ENCODE measurements around the gene ICAM3.

ICAM3 gene

GRCh38 chr19:10353793-10354391, 14.5 kb upstream of the ICAM3 start:
- Histone ChIP-seq H3K36me3 (ENCODE audit: insufficient read depth, low read length) (peaks cover 73% of the 10 kb centered on the region), H3K9ac (ENCODE audit: low read length) (no peak overlapping the region), H3K79me2 (ENCODE audit: insufficient read depth, low read length) (no peaks in the 10 kb centered on the region), H3K9me3 (ENCODE audit: low read length) (no peaks in the 10 kb centered on the region), H3K27me3 (ENCODE audit: insufficient read depth, low read length) (no peaks in the 10 kb centered on the region), H3K4me1 (ENCODE audit: insufficient read depth, low read length, severe bottlenecking) (no peaks in the 10 kb centered on the region), H3K4me2 (ENCODE audit: low read length) (no peak overlapping the region), H2AFZ (ENCODE audit: low read length) (no peak overlapping the region), H3K4me3 (ENCODE audit: low read depth, low read length, poor library complexity, severe bottlenecking) (no peak overlapping the region), H3K27ac (ENCODE audit: low read depth, low read length, poor library complexity, severe bottlenecking) (no peak overlapping the region), H4K20me1 (ENCODE audit: insufficient read depth, low read length) (no peaks in the 10 kb centered on the region), H3F3A (ENCODE audit: insufficient read depth, low read length) (no peaks in the 10 kb centered on the region), H3K9me2 (ENCODE audit: low read depth, low read length) (no peaks in the 10 kb centered on the region)
- no peak for TF ChIP-seq CTCF (IDR thresholded peaks at IDR 0.05; ENCODE audit: low read length)
- no peak for TF ChIP-seq EZH2 (IDR thresholded peaks at IDR 0.05; ENCODE audit: borderline replicate concordance, low read length)

- Histone ChIP-seq H4K20me1 (ENCODE audit: insufficient read depth, low read length) (no peaks in the 10 kb centered on the region), H3K79me2 (ENCODE audit: insufficient read depth, low read length) (no peaks in the 10 kb centered on the region), H3K27ac (ENCODE audit: low read depth, low read length, poor library complexity, severe bottlenecking) (no peak overlapping the region), H3K27me3 (ENCODE audit: insufficient read depth, low read length) (no peaks in the 10 kb centered on the region), H3K36me3 (ENCODE audit: insufficient read depth, low read length) (peaks cover 68% of the 10 kb centered on the region), H3F3A (ENCODE audit: insufficient read depth, low read length) (no peaks in the 10 kb centered on the region), H3K9ac (ENCODE audit: low read length) (no peak overlapping the region), H2AFZ (ENCODE audit: low read length) (no peak overlapping the region), H3K9me3 (ENCODE audit: low read length) (no peaks in the 10 kb centered on the region), H3K9me2 (ENCODE audit: low read depth, low read length) (no peaks in the 10 kb centered on the region), H3K4me2 (ENCODE audit: low read length) (no peak overlapping the region), H3K4me1 (ENCODE audit: insufficient read depth, low read length, severe bottlenecking) (no peaks in the 10 kb centered on the region), H3K4me3 (ENCODE audit: low read depth, low read length, poor library complexity, severe bottlenecking) (no peak overlapping the region)
- TF ChIP-seq EZH2 (IDR thresholded peaks at IDR 0.05; ENCODE audit: borderline replicate concordance, low read length) = no peak
- TF ChIP-seq CTCF (IDR thresholded peaks at IDR 0.05; ENCODE audit: low read length) = no peak
Observed at GRCh38 chr19:10352764-10353671, 13.6 kb upstream of the ICAM3 start.

GRCh38 chr19:10346509-10346908, 7.1 kb upstream of the ICAM3 start:
- Histone ChIP-seq H3K9me2 (ENCODE audit: low read depth, low read length) (no peaks in the 10 kb centered on the region), H3K9me3 (ENCODE audit: low read length) (no peaks in the 10 kb centered on the region), H3K79me2 (ENCODE audit: insufficient read depth, low read length) (no peaks in the 10 kb centered on the region), H3K4me3 (ENCODE audit: low read depth, low read length, poor library complexity, severe bottlenecking) (no peak overlapping the region), H3F3A (ENCODE audit: insufficient read depth, low read length) (no peaks in the 10 kb centered on the region), H3K27ac (ENCODE audit: low read depth, low read length, poor library complexity, severe bottlenecking) (no peak overlapping the region), H4K20me1 (ENCODE audit: insufficient read depth, low read length) (no peaks in the 10 kb centered on the region), H3K4me2 (ENCODE audit: low read length) (no peak overlapping the region), H3K36me3 (ENCODE audit: insufficient read depth, low read length) (peaks cover 18% of the 10 kb centered on the region), H2AFZ (ENCODE audit: low read length) (no peak overlapping the region), H3K4me1 (ENCODE audit: insufficient read depth, low read length, severe bottlenecking) (no peaks in the 10 kb centered on the region), H3K27me3 (ENCODE audit: insufficient read depth, low read length) (no peaks in the 10 kb centered on the region; the same call in 1 of the 2 replicates), H3K9ac (ENCODE audit: low read length) (no peak overlapping the region)
- TF ChIP-seq EZH2 (IDR thresholded peaks at IDR 0.05; ENCODE audit: borderline replicate concordance, low read length) (no peak), CTCF (IDR thresholded peaks at IDR 0.05; ENCODE audit: low read length) (no peak)
